Mononuclear cell (primary cell): Measurements from ENCODE around the gene SEZ6L2. TPM values are rescaled to one million over a fixed set of nuclear protein-coding genes. Genes with fewer than 3 reads are reported as not detected.

ENCODE experiments used
- H3K27me3 ChIP-seq: 2 replicates; pipeline ENCODE4 v1.6.0; 2011; ENCODE audit warnings: low read length, control low read depth; ENCODE audit not compliant: insufficient read depth
- H3K4me1 ChIP-seq: 2 replicates; pipeline ENCODE4 v1.5.1; 2011; ENCODE audit warnings: mild to moderate bottlenecking, low read length, control low read depth; ENCODE audit not compliant: insufficient read depth
- H3K4me3 ChIP-seq: 2 replicates; pipeline ENCODE4 v1.5.1; 2011; ENCODE audit warnings: mild to moderate bottlenecking, low read length, moderate library complexity
- H3K9me3 ChIP-seq: 2 replicates; pipeline ENCODE4 v1.5.1; 2011; ENCODE audit warnings: low read depth, mild to moderate bottlenecking, control low read depth, low read length
- total RNA-seq: library from RNA; depleted of rRNA; stranded (reverse); fragments of >200 nt; gene quantifications from one replicate; pipeline ENCODE4 v1.2.3, GENCODE V29; 2012

The SEZ6L2 gene
- total RNA-seq, 1 donor, result under 0.01 TPM

DNA sequence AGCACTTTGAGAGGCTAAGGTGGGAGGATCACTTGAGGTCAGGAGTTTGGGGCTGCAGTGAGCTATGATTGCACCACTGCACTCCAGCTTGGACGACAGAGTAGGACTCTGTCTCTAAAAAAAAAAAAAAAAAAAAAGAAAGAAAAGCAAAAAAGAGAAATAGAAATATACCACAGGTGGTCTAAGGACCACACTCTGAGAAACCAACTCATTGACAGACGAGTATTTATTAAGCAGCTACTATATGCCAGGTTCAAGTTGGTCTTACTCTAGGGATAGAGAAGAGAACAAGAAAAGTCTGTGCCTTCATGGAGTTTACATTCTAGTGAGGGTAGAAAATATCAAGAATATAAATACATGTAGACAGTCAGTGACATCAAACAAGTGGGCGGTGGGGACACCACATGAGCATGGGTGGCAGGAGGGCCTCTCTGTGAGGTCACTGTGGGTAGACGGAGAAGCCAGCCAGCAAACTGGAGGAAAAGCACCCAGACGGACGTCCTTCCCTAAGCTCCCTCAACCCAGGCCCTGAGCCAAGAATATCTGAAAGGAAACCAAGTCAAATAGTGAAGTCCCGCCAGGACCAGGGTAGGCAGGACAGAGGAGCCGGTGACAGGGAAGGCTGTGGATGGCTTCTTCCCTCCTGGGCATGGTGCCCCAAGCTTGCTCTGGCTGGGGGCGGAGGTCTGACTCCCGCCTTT is 41.1 kb downstream of the SEZ6L2 start:
- no peak overlapping the region for H3K4me3 ChIP-seq
- no peaks in the 10 kb centered on the region for H3K9me3 ChIP-seq
- H3K27me3 ChIP-seq, result no peaks in the 10 kb centered on the region
- H3K4me1 ChIP-seq, result peaks cover 24% of the 10 kb centered on the region

GRCh38 chr16:29857133-29857760 is 42.1 kb downstream of the SEZ6L2 start:
- Histone ChIP-seq H3K9me3 (no peaks in the 10 kb centered on the region), H3K4me1 (peaks cover 20% of the 10 kb centered on the region), H3K4me3 (no peak overlapping the region), H3K27me3 (no peaks in the 10 kb centered on the region)

DNA sequence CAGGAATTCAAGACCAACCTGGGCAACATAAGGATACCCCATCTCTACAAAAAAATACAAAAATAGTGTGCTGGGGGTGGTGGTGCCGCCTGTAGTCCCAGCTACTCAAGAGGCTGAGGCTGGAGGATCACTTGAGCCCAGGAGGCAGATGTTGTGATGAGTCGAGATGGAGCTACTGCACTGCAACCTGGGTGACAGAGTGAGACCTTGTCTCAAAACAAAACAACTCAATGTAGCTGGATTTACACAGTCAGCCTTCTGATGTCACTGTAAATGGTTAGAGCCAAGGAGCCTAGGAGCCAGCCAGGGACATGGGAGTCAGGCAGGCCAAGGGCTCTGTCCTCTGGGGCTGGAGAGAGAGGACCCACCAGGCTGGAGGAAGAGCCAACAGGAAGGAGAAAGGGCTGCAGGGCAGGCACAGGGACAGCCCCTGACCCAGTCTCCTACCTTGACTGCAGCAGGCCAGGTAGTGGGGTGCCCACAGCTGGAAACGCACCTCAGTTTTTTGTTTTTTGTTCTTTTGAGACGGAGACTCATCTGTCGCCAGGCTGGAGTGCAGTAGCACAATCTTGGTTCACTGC is 44.7 kb downstream of the SEZ6L2 start:
- Histone ChIP-seq H3K27me3 (no peaks in the 10 kb centered on the region), H3K9me3 (no peaks in the 10 kb centered on the region), H3K4me1 (no peaks in the 10 kb centered on the region), H3K4me3 (no peak overlapping the region)

GRCh38 chr16:29852654-29853053 is 46.7 kb downstream of the SEZ6L2 start:
- no peaks in the 10 kb centered on the region for H3K9me3 ChIP-seq
- H3K27me3 ChIP-seq, result no peaks in the 10 kb centered on the region
- no peak overlapping the region for H3K4me3 ChIP-seq
- H3K4me1 ChIP-seq, result no peaks in the 10 kb centered on the region

DNA sequence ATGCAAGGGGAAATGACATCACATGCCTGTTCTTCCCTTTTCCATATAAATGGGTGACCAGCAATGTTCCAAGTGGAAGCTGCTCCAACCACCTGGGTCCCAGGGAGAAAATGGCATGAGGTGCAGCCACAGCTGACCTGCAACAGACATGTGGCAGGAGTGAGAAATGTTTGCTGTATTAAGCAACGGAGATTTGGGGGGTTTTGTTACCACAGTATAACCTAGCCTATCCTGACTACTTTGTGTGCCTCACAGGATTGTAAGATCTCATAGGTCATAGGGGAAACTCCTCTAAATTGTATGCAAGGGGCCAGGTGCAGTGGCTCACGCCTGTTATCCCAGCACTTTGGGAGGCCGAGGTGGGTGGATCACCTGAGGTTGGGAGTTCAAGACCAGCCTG is 48.4 kb downstream of the SEZ6L2 start:
- Histone ChIP-seq H3K4me1 (no peaks in the 10 kb centered on the region), H3K27me3 (no peaks in the 10 kb centered on the region), H3K4me3 (no peak overlapping the region), H3K9me3 (no peaks in the 10 kb centered on the region)

GRCh38 chr16:29849505-29849904 is 49.8 kb downstream of the SEZ6L2 start:
- no peaks in the 10 kb centered on the region for H3K27me3 ChIP-seq
- H3K9me3 ChIP-seq, result no peaks in the 10 kb centered on the region
- no peak overlapping the region for H3K4me3 ChIP-seq
- no peaks in the 10 kb centered on the region for H3K4me1 ChIP-seq

- Histone ChIP-seq H3K27me3 (no peaks in the 10 kb centered on the region), H3K4me1 (no peaks in the 10 kb centered on the region), H3K9me3 (no peaks in the 10 kb centered on the region), H3K4me3 (no peak overlapping the region)
These were observed 50.7 kb downstream of the SEZ6L2 start for GRCh38 chr16:29848420-29849297.

DNA sequence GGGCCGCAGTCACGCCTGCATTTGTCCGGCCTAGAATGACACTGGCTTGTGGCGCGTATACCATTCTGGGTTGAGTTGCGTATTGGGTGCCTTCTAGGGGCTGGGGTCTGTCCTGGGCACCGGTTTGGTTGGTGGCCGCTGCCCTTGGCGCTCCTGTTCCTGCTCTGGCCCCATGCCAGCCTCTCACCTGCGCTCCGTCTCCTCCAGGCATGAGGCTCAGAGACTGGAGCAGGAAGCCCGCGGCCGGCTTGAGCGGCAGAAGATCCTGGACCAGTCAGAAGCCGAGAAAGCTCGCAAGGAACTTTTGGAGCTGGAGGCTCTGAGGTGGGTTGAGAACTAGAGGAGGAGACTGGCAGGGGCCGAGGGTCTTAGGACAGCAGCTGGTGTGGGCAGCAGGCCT is 53.7 kb downstream of the SEZ6L2 start:
- Histone ChIP-seq H3K4me1 (no peaks in the 10 kb centered on the region), H3K27me3 (no peaks in the 10 kb centered on the region), H3K9me3 (no peaks in the 10 kb centered on the region), H3K4me3 (no peak overlapping the region)

- Histone ChIP-seq H3K9me3 (no peaks in the 10 kb centered on the region), H3K4me3 (no peak overlapping the region), H3K27me3 (no peaks in the 10 kb centered on the region), H3K4me1 (no peaks in the 10 kb centered on the region)
These were observed 54.6 kb downstream of the SEZ6L2 start for GRCh38 chr16:29844575-29845331.

DNA sequence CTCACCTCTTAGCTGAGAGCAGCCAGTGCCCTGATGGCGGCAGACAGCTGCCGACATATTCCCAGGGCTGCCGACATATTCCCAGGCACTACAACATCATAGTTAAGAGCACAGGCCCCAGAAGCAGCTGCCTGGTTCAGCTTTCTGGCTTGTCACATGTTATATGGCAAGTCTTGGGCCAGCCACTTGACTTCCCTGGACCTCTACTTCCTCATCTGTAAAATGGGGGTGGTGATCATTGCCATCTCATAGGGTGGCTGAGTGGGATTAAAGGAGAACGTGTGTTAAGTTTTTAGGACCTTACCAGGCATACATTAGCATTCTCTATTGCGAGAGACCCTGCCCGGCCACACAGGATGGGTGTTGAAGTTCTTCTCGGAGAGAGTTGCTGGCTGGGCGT is 55.4 kb downstream of the SEZ6L2 start:
- no peak overlapping the region for H3K4me3 ChIP-seq
- H3K9me3 ChIP-seq, result no peaks in the 10 kb centered on the region
- H3K4me1 ChIP-seq, result no peaks in the 10 kb centered on the region
- H3K27me3 ChIP-seq, result no peaks in the 10 kb centered on the region

DNA sequence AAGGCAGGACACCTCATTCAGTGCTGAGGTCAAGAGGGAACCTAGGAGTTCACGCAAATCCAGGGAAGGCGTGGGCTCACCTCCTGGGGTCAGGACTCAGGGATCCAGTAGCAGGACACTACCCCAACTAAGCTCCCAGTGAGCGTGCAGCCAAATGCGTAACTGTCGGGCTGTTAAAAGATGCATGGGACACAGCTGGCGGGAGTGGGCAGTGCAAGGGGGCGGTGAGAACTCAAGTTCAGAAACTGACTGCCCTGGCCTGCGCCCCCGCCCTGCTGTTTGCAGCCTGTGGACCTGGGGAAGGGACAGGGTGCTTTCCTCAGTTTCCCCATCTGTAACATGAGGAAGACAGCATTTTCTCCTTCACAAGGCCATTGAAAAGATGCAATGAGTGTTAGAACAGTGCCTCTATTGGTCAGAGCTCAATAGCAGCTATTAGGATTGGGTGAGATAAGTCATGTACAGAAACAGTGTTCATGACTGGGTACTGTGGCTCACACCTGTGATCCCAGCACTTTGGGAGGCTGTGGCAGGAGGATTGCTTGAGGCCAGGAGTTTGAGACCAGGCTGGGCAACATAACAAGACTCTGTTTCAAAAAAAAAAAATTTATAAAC is 56.5 kb downstream of the SEZ6L2 start:
- Histone ChIP-seq H3K27me3 (no peaks in the 10 kb centered on the region), H3K4me1 (no peaks in the 10 kb centered on the region), H3K4me3 (no peak overlapping the region), H3K9me3 (no peaks in the 10 kb centered on the region)

DNA sequence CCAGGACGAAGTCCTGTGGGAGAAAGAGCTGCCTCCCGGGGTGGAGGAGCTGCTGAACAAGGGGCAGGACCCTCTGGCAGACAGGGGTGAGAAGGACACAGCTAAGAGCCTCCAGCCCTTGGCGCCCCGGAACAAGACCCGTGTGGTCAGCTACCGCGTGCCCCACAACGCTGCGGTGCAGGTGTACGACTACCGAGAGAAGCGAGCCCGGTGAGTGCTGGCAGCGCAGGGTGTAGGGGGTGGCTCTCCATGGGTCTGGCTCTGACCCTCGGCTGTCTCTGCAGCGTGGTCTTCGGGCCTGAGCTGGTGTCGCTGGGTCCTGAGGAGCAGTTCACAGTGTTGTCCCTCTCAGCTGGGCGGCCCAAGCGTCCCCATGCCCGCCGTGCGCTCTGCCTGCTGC is 57.7 kb downstream of the SEZ6L2 start:
- no peaks in the 10 kb centered on the region for H3K4me1 ChIP-seq
- no peak overlapping the region for H3K4me3 ChIP-seq
- H3K9me3 ChIP-seq, result no peaks in the 10 kb centered on the region
- no peaks in the 10 kb centered on the region for H3K27me3 ChIP-seq

- Histone ChIP-seq H3K9me3 (no peaks in the 10 kb centered on the region), H3K4me3 (no peak overlapping the region), H3K4me1 (no peaks in the 10 kb centered on the region), H3K27me3 (no peaks in the 10 kb centered on the region)
These were observed 59.1 kb downstream of the SEZ6L2 start for GRCh38 chr16:29840240-29840639.

DNA sequence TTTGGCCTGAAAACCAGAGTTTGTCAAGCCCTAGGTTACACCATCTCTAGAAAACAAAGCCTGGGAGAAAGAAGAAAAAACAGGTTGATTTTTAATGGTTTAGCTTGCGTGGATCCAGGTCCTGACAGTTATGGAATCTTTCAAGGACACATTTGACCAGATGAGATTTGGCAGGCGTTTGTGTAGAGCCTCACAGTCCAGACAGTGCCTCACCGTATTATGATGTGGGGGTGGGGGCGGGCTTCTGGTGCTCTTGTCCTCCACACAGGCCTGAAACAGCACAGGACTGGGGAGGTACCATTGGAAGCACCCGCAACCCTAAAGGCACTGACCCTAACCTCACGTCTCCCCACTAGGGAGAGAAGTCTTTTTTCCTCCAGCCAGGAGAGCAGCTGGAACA is 59.5 kb downstream of the SEZ6L2 start:
- Histone ChIP-seq H3K27me3 (no peaks in the 10 kb centered on the region), H3K9me3 (no peaks in the 10 kb centered on the region), H3K4me1 (no peaks in the 10 kb centered on the region), H3K4me3 (no peak overlapping the region)
